Testis (tissue), 3 donors: ENCODE measurements around the gene MIB2. TPM values are rescaled to one million over a fixed set of nuclear protein-coding genes. Genes with fewer than 3 reads are reported as not detected.
A peak's percentile ranks its signal among the peaks of the same experiment; 100 is the strongest.
"Not testable (repeated sequence)": the region's sequence is repeated elsewhere in the genome, so short reads cannot be mapped to it uniquely, and the experiment has no call there.

Experiments used
- DNase-seq: peaks from one replicate; pipeline ENCODE4 v3.0.0-alpha.2; 2019
- H3K27ac ChIP-seq, 2 donors: fragments of 200-600 bp; sonication (generic); one replicate each; pipeline ENCODE4 v1.5.1; 2019
- H3K27me3 ChIP-seq: fragments of 200-600 bp; sonication (generic); one replicate; pipeline ENCODE4 v1.5.1; 2019
- H3K36me3 ChIP-seq: fragments of 200-600 bp; sonication (generic); one replicate; pipeline ENCODE4 v1.5.1; 2017; ENCODE audit warnings: low read depth; ENCODE audit errors: missing control alignments
- H3K4me1 ChIP-seq: fragments of 200-600 bp; sonication (generic); one replicate; pipeline ENCODE4 v1.5.1; 2019
- H3K4me3 ChIP-seq, 2 donors: fragments of 200-600 bp; sonication (generic); one replicate each; pipeline ENCODE4 v1.5.1; 2017 to 2019
- H3K9me3 ChIP-seq: fragments of 200-600 bp; sonication (generic); one replicate; pipeline ENCODE4 v1.5.1; 2017
- CTCF ChIP-seq, 3 experiments: fragments of 450-650 bp in 2 of 3; fragments of 200-600 bp in 1 of 3; sonication (generic) in 1 of 3; IDR thresholded peaks; one replicate each; pipeline ENCODE4 v1.5.1; 2016 to 2019; ENCODE audit warnings: antibody characterized with exemption in 3 of 3, mild to moderate bottlenecking in 2 of 3, moderate library complexity in 1 of 3
- POLR2A ChIP-seq: fragments of 450-650 bp; IDR thresholded peaks from one replicate; pipeline ENCODE4 v1.6.1; 2017; ENCODE audit warnings: antibody characterized with exemption, mild to moderate bottlenecking, moderate library complexity
- WGBS, 2 donors: methylation state at CpG; one replicate each; pipeline ENCODE4 v1.1.5; 2018; 5-methylcytosine and 5-hydroxymethylcytosine counted together
- intact Hi-C: fragments of 100-400 bp; cut with DNase I; formaldehyde crosslinking; loops from one replicate; pipeline ENCODE4 v1.15.1; 2023; ENCODE audit warnings: low total_unique reads
- polyA plus RNA-seq: library from polyadenylated mRNA; stranded (reverse); fragments of 350-450 nt; fragmentation: Illumina TruSeq; extraction: RNeasy Lipid Tissue Mini Kit (QIAGEN cat#74804); gene quantifications from one replicate; pipeline ENCODE4 v1.2.3, GENCODE V29; 2014; ENCODE audit warnings: low read depth, low replicate concordance; ENCODE audit not compliant: insufficient read depth
- total RNA-seq, 2 donors: library from RNA; depleted of rRNA; stranded (reverse); fragments of >200 nt; gene quantifications; one replicate each; pipeline ENCODE4 v1.2.3, GENCODE V29; 2016

Gene MIB2
- total and polyA plus RNA-seq, 3 donors from 2014 or later: 38.7 to 172 (median 154) TPM

GRCh38 chr1:1594602-1595260 is 20.6 kb upstream of the MIB2 start:
- Histone ChIP-seq H3K4me1 (peaks cover 15% of the 10 kb centered on the region), H3K36me3 (no peaks in the 10 kb centered on the region), H3K4me3 (no peak overlapping the region), H3K27ac (no peak overlapping the region), H3K9me3 (no peaks in the 10 kb centered on the region), H3K27me3 (no peaks in the 10 kb centered on the region)
- DNase-seq: no peak
- TF ChIP-seq CTCF (IDR thresholded peaks at IDR 0.05) (no peak), POLR2A (no peak)
- 65 to 70% methylated on average over 8 to 10 of the region's 10 CpGs for WGBS, 2 donors
- intact Hi-C loops: no loop called here

GRCh38 chr1:1595341-1595740 is 20.0 kb upstream of the MIB2 start:
- 82 to 92% methylated on average over 2 of the region's 2 CpGs for WGBS, 2 donors
- H3K36me3 ChIP-seq, H3K27me3 ChIP-seq, DNase-seq, H3K4me3 ChIP-seq, H3K9me3 ChIP-seq, intact Hi-C loops, H3K27ac ChIP-seq: not testable (repeated sequence)
- H3K4me1 ChIP-seq: peaks cover 16% of the 10 kb centered on the region

- H3K9me3 ChIP-seq: no peaks in the 10 kb centered on the region
- DNase-seq: no peak
- peaks cover 25% of the 10 kb centered on the region for H3K4me1 ChIP-seq
- WGBS, 2 donors: 29 to 45% methylated on average over 7 to 12 of the region's 12 CpGs
- intact Hi-C loops: no loop called here
- H3K4me3 ChIP-seq: no peak overlapping the region
- no peaks in the 10 kb centered on the region for H3K27me3 ChIP-seq
- no peaks in the 10 kb centered on the region for H3K36me3 ChIP-seq
- TF ChIP-seq CTCF (IDR thresholded peaks at IDR 0.05) (no peak), POLR2A (no peak)
- no peak overlapping the region for H3K27ac ChIP-seq
Observed at GRCh38 chr1:1596493-1597274, 18.6 kb upstream of the MIB2 start.

- 17 to 44% methylated on average over 8 to 14 of the region's 16 CpGs for WGBS, 2 donors
- intact Hi-C loops: no loop called here
- no peaks in the 10 kb centered on the region for H3K9me3 ChIP-seq
- DNase-seq: no peak
- H3K4me1 ChIP-seq: peaks cover 25% of the 10 kb centered on the region
- peak in 1 of 3 experiments; percentile 20 for TF ChIP-seq CTCF (IDR thresholded peaks at IDR 0.05)
- TF ChIP-seq POLR2A: no peak
- H3K27me3 ChIP-seq: no peaks in the 10 kb centered on the region
- no peak overlapping the region for H3K27ac ChIP-seq
- no peaks in the 10 kb centered on the region for H3K36me3 ChIP-seq
- H3K4me3 ChIP-seq: no peak overlapping the region
Observed at GRCh38 chr1:1597275-1597930, 17.9 kb upstream of the MIB2 start.

GRCh38 chr1:1598051-1598719 is 17.1 kb upstream of the MIB2 start:
- no peak for DNase-seq
- H3K4me3 ChIP-seq: peak overlapping the region in 1 of 2 donors; percentile 7
- no peaks in the 10 kb centered on the region for H3K36me3 ChIP-seq
- no peaks in the 10 kb centered on the region for H3K27me3 ChIP-seq
- peaks cover 25% of the 10 kb centered on the region for H3K4me1 ChIP-seq
- TF ChIP-seq CTCF (IDR thresholded peaks at IDR 0.05) (no peak), POLR2A (no peak)
- H3K9me3 ChIP-seq: no peaks in the 10 kb centered on the region
- H3K27ac ChIP-seq: no peak overlapping the region
- intact Hi-C loops: no loop called here
- WGBS, 2 donors: 60 to 72% methylated on average over 1 to 25 of the region's 28 CpGs
